SK-N-MC (cell line): ENCODE data around the gene EIF1AD.
"Not testable (repeated sequence)": the region's sequence is repeated elsewhere in the genome, so short reads cannot be mapped to it uniquely, and the experiment has no call there.

Source experiments
- EZH2 ChIP-seq: fragments of 200-600 bp; sonication (generic); IDR thresholded peaks from one replicate; pipeline ENCODE4 v1.6.1; 2017; ENCODE audit warnings: antibody characterized with exemption
- FOXP2 ChIP-seq: optimal IDR thresholded peaks from 2 replicates; pipeline ENCODE3; 2011; ENCODE audit warnings: mild to moderate bottlenecking, moderate library complexity; ENCODE audit not compliant: insufficient read depth; ENCODE audit errors: extremely low read length, control extremely low read depth
- POLR2AphosphoS5 ChIP-seq: IDR thresholded peaks from 2 replicates; pipeline ENCODE4 v1.6.1; 2012; ENCODE audit warnings: mild to moderate bottlenecking, low read depth, low read length, borderline replicate concordance

- TF ChIP-seq EZH2, POLR2AphosphoS5, FOXP2: not testable (repeated sequence)
Measured at GRCh38 chr11:65950711-65951110, 51.2 kb downstream of the EIF1AD start.
